Measurements from ENCODE around the gene RNF208. TPM values are rescaled to one million over a fixed set of nuclear protein-coding genes. Genes with fewer than 3 reads are reported as not detected.

RNF208 gene
- total and polyA plus RNA-seq, 2 of the 4 experiments (the other 2 are of a cell fraction): 1.2 TPM; not detected in 1

GRCh38 chr9:137171149-137171900 lies 50.7 kb downstream of the RNF208 start:
- no peak overlapping the region for H4K91ac ChIP-seq (ENCODE audit: insufficient read depth, low read depth, low read length)
- H3K36me3 ChIP-seq (ENCODE audit: control insufficient read depth, insufficient read depth, low read length): no peaks in the 10 kb centered on the region
- H3K23ac ChIP-seq (ENCODE audit: low read depth, low read length): no peak overlapping the region
- WGBS, 2 experiments (ENCODE audit: extremely low coverage in 2 of 2, insufficient read length in 1 of 2): 71% methylated on average over 13 of the region's 22 CpGs; no CpG with 5 or more reads in 1 of the 2 experiments
- H3K4me3 ChIP-seq (ENCODE audit: insufficient read depth, low read depth, low read length): no peak overlapping the region
- H3K4me1 ChIP-seq (ENCODE audit: control insufficient read depth, insufficient read depth, low read length): peaks cover 4% of the 10 kb centered on the region; the same call in 1 of the 2 replicates
- no peak overlapping the region for H3K4ac ChIP-seq (ENCODE audit: low read depth, low read length)
- no peak overlapping the region for H4K5ac ChIP-seq (ENCODE audit: low read depth, low read length)
- no peak overlapping the region for H3K14ac ChIP-seq (replicated peaks; ENCODE audit: low read depth, low read length)
- H4K20me1 ChIP-seq (ENCODE audit: insufficient read depth, low read length): no peaks in the 10 kb centered on the region
- H2AFZ ChIP-seq (replicated peaks; ENCODE audit: low read length, poor library complexity): no peak overlapping the region
- no peak for DNase-seq
- H3K79me1 ChIP-seq (ENCODE audit: low read depth in 1 of 2, low read length in 2 of 2): no peaks in the 10 kb centered on the region
- ChIA-PET POLR2A (ENCODE audit: unreplicated experiment) (no interaction called here), CTCF (no interaction called here)
- no peaks in the 10 kb centered on the region for H3K9me1 ChIP-seq (ENCODE audit: insufficient read depth, low read length)
- H3K27ac ChIP-seq (ENCODE audit: insufficient read depth, low read length): no peak overlapping the region
- no peak overlapping the region for H3K18ac ChIP-seq (ENCODE audit: low read depth, low read length)
- peaks cover 57% of the 10 kb centered on the region for H3K27me3 ChIP-seq (ENCODE audit: control insufficient read depth, insufficient read depth, low read length)
- no peak overlapping the region for H3K56ac ChIP-seq (ENCODE audit: extremely low read depth, insufficient read depth, low read length)
- BruUV-seq (replicated peaks): no TSS peak
- no peak overlapping the region for H2BK15ac ChIP-seq (ENCODE audit: low read depth, low read length)
- H3K9ac ChIP-seq (ENCODE audit: low read depth, low read length): no peak overlapping the region
- in situ Hi-C loops (cut with MboI; ENCODE audit: low sequenced_read_pairs): no loop called here
- H2BK20ac ChIP-seq (ENCODE audit: low read depth, low read length): no peak overlapping the region
- ATAC-seq (ENCODE audit: low read depth): no peak
- no peak overlapping the region for H3K4me2 ChIP-seq (ENCODE audit: low read depth, low read length)
- H4K8ac ChIP-seq (ENCODE audit: low read depth in 2 of 2, low read length in 2 of 2): no peak overlapping the region
- H2BK120ac ChIP-seq (ENCODE audit: low read depth, low read length): no peak overlapping the region
- no peak for TF ChIP-seq FOS (IDR thresholded peaks at IDR 0.05; ENCODE audit: low read depth, low read length)
- no peak for TF ChIP-seq RCOR1 (IDR thresholded peaks at IDR 0.05; ENCODE audit: insufficient replicate concordance, low read length)
- H2BK5ac ChIP-seq (ENCODE audit: low read depth, low read length, poor library complexity, severe bottlenecking): no peak overlapping the region
- no peak overlapping the region for H2AK9ac ChIP-seq (replicated peaks; ENCODE audit: low read depth, low read length, poor library complexity)
- dilution Hi-C loops (cut with HindIII; ENCODE audit: low sequenced_read_pairs, unreplicated experiment): no loop called here
- H2AK5ac ChIP-seq (ENCODE audit: low read depth, low read length): no peak overlapping the region
- no peaks in the 10 kb centered on the region for H3K9me3 ChIP-seq (ENCODE audit: control insufficient read depth, insufficient read depth, low read length)
- intact Hi-C loops (cut with micrococcal nuclease): no loop called here
